Measurements from ENCODE around the gene PKNOX2. TPM values are rescaled to one million over a fixed set of nuclear protein-coding genes. Genes with fewer than 3 reads are reported as not detected.

Gene PKNOX2
- total and polyA plus RNA-seq, 9 of the 15 experiments (the other 6 are each of a cell fraction or from before 2014, with no cell fraction given) = not detected

DNA sequence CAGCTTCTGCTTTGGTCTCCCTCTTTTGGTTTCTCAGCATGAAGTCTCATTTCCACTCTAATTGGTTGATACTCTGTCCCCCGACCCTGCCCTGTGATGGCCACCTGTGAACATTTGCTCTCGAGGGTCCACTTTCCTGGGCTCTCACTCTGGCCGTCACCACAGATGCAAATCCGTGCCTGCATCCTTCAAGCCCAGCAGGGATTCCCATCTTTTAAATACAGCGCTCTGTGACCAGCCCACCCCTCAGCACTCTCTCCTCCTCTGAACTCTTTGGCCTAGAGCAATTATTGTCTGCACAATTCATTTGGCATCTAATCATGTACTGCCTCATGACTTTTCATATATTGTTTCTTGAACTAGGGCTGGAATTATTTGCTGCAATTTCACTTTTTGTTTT lies 26.0 kb downstream of the PKNOX2 start:
- Histone ChIP-seq H3K36me3 (ENCODE audit: control insufficient read depth, insufficient read depth, low read length) (no peaks in the 10 kb centered on the region), H4K20me1 (replicated peaks; ENCODE audit: control insufficient read depth, insufficient read depth, low read length) (no peaks in the 10 kb centered on the region), H3K27ac (ENCODE audit: extremely low read depth, low read depth, low read length) (no peak overlapping the region), H3K9ac (ENCODE audit: insufficient read depth in 1 of 2, low read depth in 2 of 2, low read length in 2 of 2) (no peak overlapping the region), H3K79me2 (ENCODE audit: control insufficient read depth, insufficient read depth, low read length) (no peaks in the 10 kb centered on the region), H2AFZ (ENCODE audit: low read depth, low read length) (no peak overlapping the region), H3K9me3 (replicated peaks; ENCODE audit: control insufficient read depth, insufficient read depth, low read depth, low read length) (no peaks in the 10 kb centered on the region), H3K4me3 (no peak overlapping the region), H3K27me3 (ENCODE audit: control insufficient read depth in 2 of 2, insufficient read depth in 2 of 2, low read length in 2 of 2) (peaks cover 27 to 59% of the 10 kb centered on the region in 2 experiments), H3K4me1 (replicated peaks in 1 of 2; ENCODE audit: control insufficient read depth in 2 of 2, insufficient read depth in 2 of 2, low read length in 2 of 2) (no peaks in the 10 kb centered on the region), H3K4me2 (ENCODE audit: insufficient read depth, low read length) (no peak overlapping the region), H3K9me1 (ENCODE audit: control insufficient read depth, insufficient read depth, low read length) (no peaks in the 10 kb centered on the region)
- FAIRE-seq = no peak
- ATAC-seq = no peak
- in situ Hi-C loops (cut with MboI) (no loop called here), intact Hi-C loops (cut with micrococcal nuclease) (no loop called here)
- 0% methylated on average over 5 of the region's 5 CpGs for WGBS (ENCODE audit: insufficient coverage, low coverage, missing lambda C conversion rate)
- no peak for DNase-seq (ENCODE audit: extremely low read depth in 1 of 4, low spot score in 3 of 4)
- CTCF ChIA-PET (ENCODE audit: low intra/inter-chr PET ratio) = no interaction called here
- POLR2A ChIA-PET = no interaction called here
- BruUV-seq (replicated peaks) = no TSS peak
- no peak for TF ChIP-seq NR4A1 (CRISPR knock-in tag; IDR thresholded peaks at IDR 0.05)
- no peak for TF ChIP-seq NR4A1 (tag; IDR thresholded peaks at IDR 0.05)
- TF ChIP-seq NFYB (IDR thresholded peaks at IDR 0.05; ENCODE audit: extremely low read depth, insufficient read length) = no peak
- TF ChIP-seq SNRNP70 (optimal IDR thresholded peaks at IDR 0.05; ENCODE audit: low read depth, low read length) = no peak
- TF ChIP-seq ZNF217 (CRISPR knock-in tag; IDR thresholded peaks at IDR 0.05) = no peak
- TF ChIP-seq, protein P1, sequence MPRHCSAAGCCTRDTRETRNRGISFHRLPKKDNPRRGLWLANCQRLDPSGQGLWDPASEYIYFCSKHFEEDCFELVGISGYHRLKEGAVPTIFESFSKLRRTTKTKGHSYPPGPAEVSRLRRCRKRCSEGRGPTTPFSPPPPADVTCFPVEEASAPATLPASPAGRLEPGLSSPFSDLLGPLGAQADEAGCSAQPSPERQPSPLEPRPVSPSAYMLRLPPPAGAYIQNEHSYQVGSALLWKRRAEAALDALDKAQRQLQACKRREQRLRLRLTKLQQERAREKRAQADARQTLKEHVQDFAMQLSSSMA (CRISPR knock-in tag; IDR thresholded peaks at IDR 0.05) = no peak
- TF ChIP-seq ZNF766 (CRISPR knock-in tag; conservative IDR thresholded peaks at IDR 0.05) = no peak
- no peak for TF ChIP-seq EHMT2 (IDR thresholded peaks at IDR 0.05)
- TF ChIP-seq, protein P2, sequence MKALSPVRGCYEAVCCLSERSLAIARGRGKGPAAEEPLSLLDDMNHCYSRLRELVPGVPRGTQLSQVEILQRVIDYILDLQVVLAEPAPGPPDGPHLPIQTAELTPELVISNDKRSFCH (CRISPR knock-in tag; IDR thresholded peaks at IDR 0.05) = no peak
- TF ChIP-seq, protein P2 (tag; IDR thresholded peaks at IDR 0.05) = no peak
- TF ChIP-seq, protein P3, sequence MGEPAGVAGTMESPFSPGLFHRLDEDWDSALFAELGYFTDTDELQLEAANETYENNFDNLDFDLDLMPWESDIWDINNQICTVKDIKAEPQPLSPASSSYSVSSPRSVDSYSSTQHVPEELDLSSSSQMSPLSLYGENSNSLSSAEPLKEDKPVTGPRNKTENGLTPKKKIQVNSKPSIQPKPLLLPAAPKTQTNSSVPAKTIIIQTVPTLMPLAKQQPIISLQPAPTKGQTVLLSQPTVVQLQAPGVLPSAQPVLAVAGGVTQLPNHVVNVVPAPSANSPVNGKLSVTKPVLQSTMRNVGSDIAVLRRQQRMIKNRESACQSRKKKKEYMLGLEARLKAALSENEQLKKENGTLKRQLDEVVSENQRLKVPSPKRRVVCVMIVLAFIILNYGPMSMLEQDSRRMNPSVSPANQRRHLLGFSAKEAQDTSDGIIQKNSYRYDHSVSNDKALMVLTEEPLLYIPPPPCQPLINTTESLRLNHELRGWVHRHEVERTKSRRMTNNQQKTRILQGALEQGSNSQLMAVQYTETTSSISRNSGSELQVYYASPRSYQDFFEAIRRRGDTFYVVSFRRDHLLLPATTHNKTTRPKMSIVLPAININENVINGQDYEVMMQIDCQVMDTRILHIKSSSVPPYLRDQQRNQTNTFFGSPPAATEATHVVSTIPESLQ (CRISPR knock-in tag; IDR thresholded peaks at IDR 0.05) = no peak
- TF ChIP-seq RBBP5 (IDR thresholded peaks at IDR 0.05; ENCODE audit: borderline replicate concordance, insufficient read depth, low read length, poor library complexity, severe bottlenecking) = no peak
- TF ChIP-seq, protein P4, sequence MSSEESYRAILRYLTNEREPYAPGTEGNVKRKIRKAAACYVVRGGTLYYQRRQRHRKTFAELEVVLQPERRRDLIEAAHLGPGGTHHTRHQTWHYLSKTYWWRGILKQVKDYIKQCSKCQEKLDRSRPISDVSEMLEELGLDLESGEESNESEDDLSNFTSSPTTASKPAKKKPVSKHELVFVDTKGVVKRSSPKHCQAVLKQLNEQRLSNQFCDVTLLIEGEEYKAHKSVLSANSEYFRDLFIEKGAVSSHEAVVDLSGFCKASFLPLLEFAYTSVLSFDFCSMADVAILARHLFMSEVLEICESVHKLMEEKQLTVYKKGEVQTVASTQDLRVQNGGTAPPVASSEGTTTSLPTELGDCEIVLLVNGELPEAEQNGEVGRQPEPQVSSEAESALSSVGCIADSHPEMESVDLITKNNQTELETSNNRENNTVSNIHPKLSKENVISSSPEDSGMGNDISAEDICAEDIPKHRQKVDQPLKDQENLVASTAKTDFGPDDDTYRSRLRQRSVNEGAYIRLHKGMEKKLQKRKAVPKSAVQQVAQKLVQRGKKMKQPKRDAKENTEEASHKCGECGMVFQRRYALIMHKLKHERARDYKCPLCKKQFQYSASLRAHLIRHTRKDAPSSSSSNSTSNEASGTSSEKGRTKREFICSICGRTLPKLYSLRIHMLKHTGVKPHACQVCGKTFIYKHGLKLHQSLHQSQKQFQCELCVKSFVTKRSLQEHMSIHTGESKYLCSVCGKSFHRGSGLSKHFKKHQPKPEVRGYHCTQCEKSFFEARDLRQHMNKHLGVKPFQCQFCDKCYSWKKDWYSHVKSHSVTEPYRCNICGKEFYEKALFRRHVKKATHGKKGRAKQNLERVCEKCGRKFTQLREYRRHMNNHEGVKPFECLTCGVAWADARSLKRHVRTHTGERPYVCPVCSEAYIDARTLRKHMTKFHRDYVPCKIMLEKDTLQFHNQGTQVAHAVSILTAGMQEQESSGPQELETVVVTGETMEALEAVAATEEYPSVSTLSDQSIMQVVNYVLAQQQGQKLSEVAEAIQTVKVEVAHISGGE (CRISPR knock-in tag; IDR thresholded peaks at IDR 0.05) = no peak
- TF ChIP-seq CAMTA2 (CRISPR knock-in tag; conservative IDR thresholded peaks at IDR 0.05) = no peak
- no peak for TF ChIP-seq GABPB1 (CRISPR knock-in tag; IDR thresholded peaks at IDR 0.05)
- TF ChIP-seq BMI1 (IDR thresholded peaks at IDR 0.05; ENCODE audit: low read length) = no peak
- no peak for TF ChIP-seq MTA2 (IDR thresholded peaks at IDR 0.05; ENCODE audit: low read depth)
- no peak for TF ChIP-seq HOXB6 (CRISPR knock-in tag; IDR thresholded peaks at IDR 0.05; ENCODE audit: borderline replicate concordance)
